ENCODE results near the gene H2AZ1.

- TF ChIP-seq CTCF (IDR thresholded peaks at IDR 0.05; ENCODE audit: borderline replicate concordance, extremely low read depth, low read length, poor library complexity, severe bottlenecking) (no peak), EZH2 (IDR thresholded peaks at IDR 0.05; ENCODE audit: borderline replicate concordance, low read depth, low read length, severe bottlenecking) (no peak)
Observed at GRCh38 chr4:99915449-99915848, 34.6 kb downstream of the H2AZ1 start.
